Body of pancreas (tissue), 4 donors: Measurements from ENCODE around the gene CROT.

Source experiments
- CTCF ChIP-seq, 7 experiments: fragments of 450-650 bp in 4 of 7; fragments of 200-600 bp in 3 of 7; sonication (generic) in 3 of 7; IDR thresholded peaks; one replicate each; pipeline ENCODE4 v1.5.1; 2016 to 2019; ENCODE audit warnings: antibody characterized with exemption in 7 of 7
- POLR2A ChIP-seq, 3 donors: fragments of 450-650 bp; IDR thresholded peaks; one replicate each; pipeline ENCODE4 v1.6.1; 2016; ENCODE audit warnings: antibody characterized with exemption in 3 of 3, mild to moderate bottlenecking in 2 of 3

GRCh38 chr7:87364246-87364645 lies 18.8 kb downstream of the CROT start:
- TF ChIP-seq CTCF (IDR thresholded peaks at IDR 0.05) (no peak), POLR2A (IDR thresholded peaks at IDR 0.05) (no peak)
